SKM-1 (cell line): ENCODE data around the gene ROCK2.
A peak's percentile ranks its signal among the peaks of the same experiment; 100 is the strongest.

ENCODE experiments used
- DNase-seq: peaks from one replicate; lab custom pipeline; 2025; ENCODE audit not compliant: unreplicated experiment; lab: John Stamatoyannopoulos, UW

Gene ROCK2

GRCh38 chr2:11157296-11157695 lies 187.1 kb downstream of the ROCK2 start:
- DNase-seq = no peak

GRCh38 chr2:11156396-11157075 lies 187.9 kb downstream of the ROCK2 start:
- DNase-seq = no peak

- DNase-seq = peak; percentile 77
Observed at GRCh38 chr2:11155381-11156035, 188.9 kb downstream of the ROCK2 start, which contains the start of gene SLC66A3. SLC66A3 (plus strand) TSS chr2:11155467; CDS start chr2:11155547, 80 bp downstream.

GRCh38 chr2:11154923-11155380 lies 189.5 kb downstream of the ROCK2 start:
- DNase-seq = peak; percentile 89

GRCh38 chr2:11154016-11154922 lies 190.2 kb downstream of the ROCK2 start:
- DNase-seq = no peak

GRCh38 chr2:11152591-11152990 lies 191.8 kb downstream of the ROCK2 start:
- no peak for DNase-seq

GRCh38 chr2:11147263-11147662 lies 197.2 kb downstream of the ROCK2 start:
- DNase-seq = no peak

- DNase-seq = no peak
Observed at GRCh38 chr2:11146076-11146475, 198.4 kb downstream of the ROCK2 start.

- peak; percentile 47 for DNase-seq
Observed at GRCh38 chr2:11145350-11145749, 199.1 kb downstream of the ROCK2 start.

GRCh38 chr2:11144738-11145079 lies 199.7 kb downstream of the ROCK2 start:
- no peak for DNase-seq

- no peak for DNase-seq
Observed at GRCh38 chr2:11144077-11144737, 200.2 kb downstream of the ROCK2 start.

- no peak for DNase-seq
Observed at GRCh38 chr2:11142987-11143386, 201.4 kb downstream of the ROCK2 start.

GRCh38 chr2:11142330-11142729 lies 202.1 kb downstream of the ROCK2 start:
- DNase-seq = no peak

- no peak for DNase-seq
Observed at GRCh38 chr2:11141319-11141718, 203.1 kb downstream of the ROCK2 start.

GRCh38 chr2:11140492-11140891 lies 203.9 kb downstream of the ROCK2 start:
- no peak for DNase-seq

GRCh38 chr2:11134349-11134748 lies 210.1 kb downstream of the ROCK2 start:
- no peak for DNase-seq

- no peak for DNase-seq
Observed at GRCh38 chr2:11133936-11134320, 210.5 kb downstream of the ROCK2 start.

- DNase-seq = no peak
Observed at GRCh38 chr2:11133238-11133935, 211.0 kb downstream of the ROCK2 start.

GRCh38 chr2:11132036-11132671 lies 212.3 kb downstream of the ROCK2 start:
- no peak for DNase-seq
